Kidney (tissue), 14 donors: ENCODE measurements around the gene CAPN7. TPM values are rescaled to one million over a fixed set of nuclear protein-coding genes. Genes with fewer than 3 reads are reported as not detected.

Experiments used
- DNase-seq, 5 donors: peaks; one replicate each; pipeline ENCODE4 v3.0.0-alpha.2; 2013 to 2020
- FAIRE-seq: peaks from 2 replicates; lab custom pipeline; 2012; peaks lifted over from hg19 to GRCh38; lab: Jason Lieb, UNC
- H3K27ac ChIP-seq, 2 donors: one replicate each; pipeline ENCODE4 v1.7.0; 2013; ENCODE audit warnings: low read depth in 2 of 2, low read length in 2 of 2, inconsistent platforms in 1 of 2
- H3K27me3 ChIP-seq: one replicate; pipeline ENCODE4 v1.7.1; 2013; ENCODE audit warnings: low read length, inconsistent platforms; ENCODE audit not compliant: control insufficient read depth, insufficient read depth
- H3K36me3 ChIP-seq, 3 donors: one replicate each; pipeline versions ENCODE4 v1.7.0 to v1.7.1; 2013; ENCODE audit warnings: low read length in 3 of 3, control low read depth in 1 of 3, inconsistent platforms in 1 of 3; ENCODE audit not compliant: insufficient read depth in 3 of 3, control insufficient read depth in 2 of 3
- H3K4me1 ChIP-seq, 3 donors: one replicate each; pipeline versions ENCODE4 v1.7.0 to v1.7.1; 2013; ENCODE audit warnings: low read length in 3 of 3, inconsistent platforms in 1 of 3, low read depth in 1 of 3; ENCODE audit not compliant: control insufficient read depth in 2 of 3, insufficient read depth in 2 of 3
- H3K4me3 ChIP-seq, 3 donors: one replicate each; pipeline versions ENCODE4 v1.7.0 to v1.8.1; 2013; ENCODE audit warnings: low read length in 3 of 3, control low read depth in 1 of 3, inconsistent platforms in 1 of 3
- H3K9ac ChIP-seq, 3 donors: one replicate each; pipeline versions ENCODE4 v1.7.0 to v1.7.1; 2013; ENCODE audit warnings: low read length in 3 of 3, control low read depth in 1 of 3, inconsistent platforms in 1 of 3
- H3K9me3 ChIP-seq, 3 donors: one replicate each; pipeline versions ENCODE4 v1.7.0 to v1.7.1; 2013; ENCODE audit warnings: low read length in 3 of 3, control low read depth in 1 of 3, inconsistent platforms in 1 of 3; ENCODE audit not compliant: control insufficient read depth in 2 of 3, insufficient read depth in 1 of 3
- CTCF ChIP-seq: IDR thresholded peaks from 3 replicates; pipeline ENCODE4 v1.5.1; 2012; ENCODE audit warnings: mild to moderate bottlenecking, moderate library complexity, borderline replicate concordance; ENCODE audit not compliant: insufficient read depth; ENCODE audit errors: extremely low read depth
- intact Hi-C: fragments of 100-400 bp; cut with DNase I; formaldehyde crosslinking; loops from one replicate; pipeline ENCODE4 v1.11.1; 2022
- polyA plus RNA-seq: library from polyadenylated mRNA; stranded (reverse); fragments of 350-450 nt; fragmentation: Illumina TruSeq; extraction: RNeasy Lipid Tissue Mini Kit (QIAGEN cat#74804); gene quantifications from one replicate; pipeline ENCODE4 v1.2.3, GENCODE V29; 2014; ENCODE audit warnings: low read depth, low replicate concordance; ENCODE audit not compliant: insufficient read depth
- total RNA-seq: library from RNA; stranded (reverse); fragmentation: NEBNext Ultra II Directional; extraction: Animal tissue kit (Norgen Biotek cat#: 25700); gene quantifications from one replicate; pipeline ENCODE4 v1.2.1, GENCODE V29; 2021
- donor health status: control.
- donor health status: control.
- donor health status: control.
- donor health status: control.
- donor health status: control.
- donor health status: DM: yes; HTN: yes; CAD: no.
- donor health status: Normal renal cell carcinoma (clear cell type).

The CAPN7 gene
- total and polyA plus RNA-seq, 2 donors from 2014 or later: 14.9 to 40.7 TPM

GRCh38 chr3:15290736-15291135 is 84.7 kb downstream of the CAPN7 start:
- H3K27me3 ChIP-seq: no peaks in the 10 kb centered on the region
- H3K9me3 ChIP-seq: no peaks in the 10 kb centered on the region
- H3K36me3 ChIP-seq: no peaks in the 10 kb centered on the region
- intact Hi-C loops: no loop called here
- no peak overlapping the region for H3K4me3 ChIP-seq
- H3K4me1 ChIP-seq: peaks cover 7 to 38% (median 24%) of the 10 kb centered on the region in 3 donors
- no peak overlapping the region for H3K9ac ChIP-seq
- no peak for DNase-seq
- no peak for TF ChIP-seq CTCF
- FAIRE-seq: no peak
- peak overlapping the region; percentile 52 to 72 for H3K27ac ChIP-seq

- peaks cover 7 to 42% (median 24%) of the 10 kb centered on the region in 3 donors for H3K4me1 ChIP-seq
Measured at GRCh38 chr3:15291589-15292541, 85.8 kb downstream of the CAPN7 start.

GRCh38 chr3:15292765-15293522 is 86.9 kb downstream of the CAPN7 start:
- TF ChIP-seq CTCF: peak; percentile 7
- H3K9ac ChIP-seq: no peak overlapping the region
- H3K4me3 ChIP-seq: no peak overlapping the region
- peaks cover 7 to 40% (median 24%) of the 10 kb centered on the region in 3 donors for H3K4me1 ChIP-seq
- H3K36me3 ChIP-seq: no peaks in the 10 kb centered on the region
- no peaks in the 10 kb centered on the region for H3K27me3 ChIP-seq
- FAIRE-seq (no peak), DNase-seq (peak; percentile 66 to 92 (median 79))
- H3K27ac ChIP-seq: peak overlapping the region; percentile 80 to 90
- no peaks in the 10 kb centered on the region for H3K9me3 ChIP-seq
- intact Hi-C loops: no loop called here

More at GRCh38 chr3:15291589-15292541, 85.8 kb downstream of the CAPN7 start:
- Histone ChIP-seq H3K9ac (no peak overlapping the region), H3K36me3 (no peaks in the 10 kb centered on the region), H3K9me3 (no peaks in the 10 kb centered on the region), H3K27me3 (no peaks in the 10 kb centered on the region), H3K27ac (peak overlapping the region; percentile 52 to 90), H3K4me3 (no peak overlapping the region)
- intact Hi-C loops: no loop called here
- DNase-seq: peak in 3 of 5 donors; percentile 43 to 74 (median 51)
- FAIRE-seq: no peak
- TF ChIP-seq CTCF: no peak
